IPS-18a (cell line): ENCODE results near the gene SDK1.

ENCODE experiments used
- H3K27ac ChIP-seq: one replicate; pipeline ENCODE4 v1.5.1; 2013; ENCODE audit warnings: low read length
- H3K27me3 ChIP-seq: one replicate; pipeline ENCODE4 v1.6.1; 2013; ENCODE audit warnings: mild to moderate bottlenecking, low read length; ENCODE audit not compliant: control insufficient read depth, insufficient read depth
- H3K36me3 ChIP-seq: one replicate; pipeline ENCODE4 v1.6.1; 2013; ENCODE audit warnings: low read depth, low read length; ENCODE audit not compliant: control insufficient read depth
- H3K4me1 ChIP-seq: one replicate; pipeline ENCODE4 v1.6.1; 2013; ENCODE audit warnings: low read depth, low read length; ENCODE audit not compliant: control insufficient read depth
- H3K4me3 ChIP-seq: one replicate; pipeline ENCODE4 v1.5.1; 2013; ENCODE audit warnings: low read length
- H3K9ac ChIP-seq: one replicate; pipeline ENCODE4 v1.6.1; 2013; ENCODE audit warnings: mild to moderate bottlenecking, low read length, moderate library complexity
- H3K9me3 ChIP-seq: one replicate; pipeline ENCODE4 v1.6.1; 2013; ENCODE audit warnings: low read depth, low read length; ENCODE audit not compliant: control insufficient read depth

SDK1 gene

DNA sequence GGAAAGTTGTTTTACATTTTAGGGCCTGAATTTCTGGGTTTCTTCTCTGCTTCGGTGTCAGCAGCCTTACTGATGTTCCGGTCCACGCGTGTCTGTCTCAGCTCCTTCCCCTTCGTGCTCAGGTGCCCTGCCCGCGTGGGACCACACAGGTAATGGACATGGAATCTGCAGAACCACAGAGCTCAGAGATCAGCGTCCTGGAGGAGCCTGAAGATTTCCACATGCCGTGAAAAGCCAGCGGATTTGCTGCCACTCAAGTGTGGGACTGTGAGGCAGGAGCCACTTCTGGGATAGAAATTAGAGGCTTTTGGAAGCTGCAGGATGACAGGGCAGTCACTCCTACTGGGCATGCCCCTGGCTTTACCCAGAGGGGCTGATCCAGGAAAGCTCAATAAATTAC lies 714.9 kb downstream of the SDK1 start:
- Histone ChIP-seq H3K9ac (no peak overlapping the region), H3K27ac (no peak overlapping the region), H3K4me1 (peaks cover 19% of the 10 kb centered on the region), H3K27me3 (no peaks in the 10 kb centered on the region), H3K4me3 (no peak overlapping the region), H3K9me3 (no peaks in the 10 kb centered on the region), H3K36me3 (no peaks in the 10 kb centered on the region)

DNA sequence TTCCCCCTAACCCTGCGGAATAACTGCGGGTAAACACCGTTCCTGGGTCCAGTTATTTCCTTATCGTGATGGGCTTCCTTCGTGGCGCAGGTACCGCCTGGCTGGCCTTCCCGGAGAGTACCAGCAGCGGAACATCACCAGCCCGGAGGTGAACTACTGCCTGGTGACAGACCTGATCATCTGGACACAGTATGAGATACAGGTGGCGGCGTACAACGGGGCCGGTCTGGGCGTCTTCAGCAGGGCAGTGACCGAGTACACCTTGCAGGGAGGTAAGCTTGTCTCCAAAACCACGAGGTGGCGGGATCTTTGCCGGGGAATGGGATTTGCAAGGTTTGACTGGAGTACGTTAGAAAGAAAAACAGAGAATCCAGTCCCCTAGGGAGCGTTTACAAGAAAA lies 716.0 kb downstream of the SDK1 start:
- H3K36me3 ChIP-seq: no peaks in the 10 kb centered on the region
- H3K4me3 ChIP-seq: no peak overlapping the region
- H3K9me3 ChIP-seq: no peaks in the 10 kb centered on the region
- peaks cover 11% of the 10 kb centered on the region for H3K4me1 ChIP-seq
- H3K27ac ChIP-seq: no peak overlapping the region
- no peak overlapping the region for H3K9ac ChIP-seq
- H3K27me3 ChIP-seq: no peaks in the 10 kb centered on the region

DNA sequence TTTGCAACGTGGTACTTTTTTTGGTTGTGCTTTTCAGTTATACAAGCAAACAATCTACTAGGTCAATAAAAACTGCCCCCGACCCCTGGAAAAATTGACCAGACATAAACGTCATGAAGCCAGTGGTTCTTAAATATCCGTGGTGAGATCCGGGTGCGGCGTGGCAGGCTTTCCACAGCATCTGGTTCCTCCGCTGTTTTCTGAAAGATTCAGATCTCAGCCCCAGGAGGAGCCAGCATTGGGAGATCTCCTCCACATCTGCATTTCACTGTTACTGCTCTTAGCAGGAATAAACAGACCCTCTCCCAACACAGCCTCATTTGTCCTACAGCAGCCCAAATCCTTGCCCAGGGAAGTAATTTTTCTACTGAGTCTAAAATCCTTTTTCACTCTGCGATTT lies 716.7 kb downstream of the SDK1 start:
- Histone ChIP-seq H3K27me3 (no peaks in the 10 kb centered on the region), H3K27ac (no peak overlapping the region), H3K9me3 (no peaks in the 10 kb centered on the region), H3K4me1 (peaks cover 10% of the 10 kb centered on the region), H3K4me3 (no peak overlapping the region), H3K9ac (no peak overlapping the region), H3K36me3 (no peaks in the 10 kb centered on the region)

DNA sequence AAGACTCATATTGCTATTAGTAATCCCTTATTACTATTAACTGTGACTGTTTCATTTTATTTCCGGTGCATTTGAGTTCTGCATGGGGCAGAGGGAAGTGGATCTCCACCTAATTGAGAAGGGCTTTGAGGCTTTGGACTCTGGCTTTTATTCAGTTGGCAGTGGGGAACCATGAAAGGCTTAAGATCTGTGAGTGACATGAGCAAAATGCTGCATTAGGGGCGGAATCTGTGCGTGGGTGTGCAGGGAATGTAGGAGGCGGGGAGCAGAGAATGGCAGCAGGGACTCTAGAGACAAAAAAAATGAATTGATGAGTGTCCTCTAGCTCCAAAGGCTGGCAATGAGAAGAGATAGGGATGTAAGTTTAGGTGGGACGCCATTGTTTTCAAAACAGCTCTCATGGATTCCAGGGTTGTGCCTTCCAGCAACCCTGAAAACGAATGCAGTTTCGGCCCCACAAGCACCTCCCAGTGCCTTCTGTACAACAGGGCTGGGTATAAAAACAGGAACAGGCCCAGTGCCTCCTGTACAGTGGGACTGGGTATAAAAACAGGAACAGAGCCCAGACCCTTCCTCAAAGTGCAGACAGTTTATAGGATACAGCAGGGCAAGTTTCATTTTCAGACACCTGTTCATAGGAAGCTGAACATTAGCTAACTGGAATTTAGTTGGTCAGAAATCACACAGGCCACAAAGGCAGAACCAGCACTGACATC lies 717.7 kb downstream of the SDK1 start:
- Histone ChIP-seq H3K9ac (no peak overlapping the region), H3K4me3 (no peak overlapping the region), H3K4me1 (peaks cover 4% of the 10 kb centered on the region), H3K36me3 (no peaks in the 10 kb centered on the region), H3K27me3 (no peaks in the 10 kb centered on the region), H3K27ac (no peak overlapping the region), H3K9me3 (no peaks in the 10 kb centered on the region)

DNA sequence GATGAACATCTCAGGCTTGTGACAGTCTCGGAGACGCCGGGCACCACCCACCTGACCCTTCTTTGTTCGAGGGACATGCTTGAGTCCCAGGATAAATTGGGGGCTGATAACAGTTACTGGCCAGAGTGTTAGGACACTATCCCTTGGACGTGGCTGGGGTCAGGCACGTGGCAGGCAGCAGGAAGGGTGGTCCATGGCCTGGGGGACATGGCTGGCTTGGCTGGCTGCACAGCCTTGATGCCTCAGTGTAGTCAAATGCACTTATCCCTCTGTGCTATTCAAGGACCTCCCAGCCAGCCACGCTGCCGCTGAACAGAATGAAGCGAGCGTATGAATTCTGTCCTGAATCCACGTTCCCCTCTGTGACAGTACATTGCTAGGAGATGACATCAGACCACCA lies 719.0 kb downstream of the SDK1 start:
- no peaks in the 10 kb centered on the region for H3K36me3 ChIP-seq
- no peak overlapping the region for H3K27ac ChIP-seq
- H3K9ac ChIP-seq: no peak overlapping the region
- no peaks in the 10 kb centered on the region for H3K27me3 ChIP-seq
- no peaks in the 10 kb centered on the region for H3K9me3 ChIP-seq
- no peak overlapping the region for H3K4me3 ChIP-seq
- no peaks in the 10 kb centered on the region for H3K4me1 ChIP-seq

DNA sequence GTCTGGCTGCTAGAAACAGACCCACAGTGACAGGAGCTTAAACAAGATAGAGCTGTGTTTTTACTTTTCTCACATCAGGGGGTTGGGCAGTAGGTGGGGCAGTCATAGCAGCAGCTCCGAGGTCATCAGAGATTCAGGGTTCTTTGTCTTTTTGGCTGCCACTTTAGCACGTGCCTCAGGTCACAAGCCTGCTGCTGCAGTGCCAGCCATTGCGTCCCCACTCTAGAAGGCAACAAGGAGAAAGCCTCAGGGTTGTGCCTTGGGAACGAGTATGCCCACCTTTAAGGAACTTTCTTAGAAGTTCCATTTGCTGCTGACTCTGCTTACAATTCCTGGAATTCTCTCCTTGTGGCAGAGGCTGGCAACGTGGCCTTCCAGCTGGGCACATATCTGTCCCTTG lies 720.4 kb downstream of the SDK1 start:
- Histone ChIP-seq H3K27me3 (no peaks in the 10 kb centered on the region), H3K4me3 (no peak overlapping the region), H3K36me3 (no peaks in the 10 kb centered on the region), H3K9ac (no peak overlapping the region), H3K4me1 (no peaks in the 10 kb centered on the region), H3K9me3 (no peaks in the 10 kb centered on the region), H3K27ac (no peak overlapping the region)

DNA sequence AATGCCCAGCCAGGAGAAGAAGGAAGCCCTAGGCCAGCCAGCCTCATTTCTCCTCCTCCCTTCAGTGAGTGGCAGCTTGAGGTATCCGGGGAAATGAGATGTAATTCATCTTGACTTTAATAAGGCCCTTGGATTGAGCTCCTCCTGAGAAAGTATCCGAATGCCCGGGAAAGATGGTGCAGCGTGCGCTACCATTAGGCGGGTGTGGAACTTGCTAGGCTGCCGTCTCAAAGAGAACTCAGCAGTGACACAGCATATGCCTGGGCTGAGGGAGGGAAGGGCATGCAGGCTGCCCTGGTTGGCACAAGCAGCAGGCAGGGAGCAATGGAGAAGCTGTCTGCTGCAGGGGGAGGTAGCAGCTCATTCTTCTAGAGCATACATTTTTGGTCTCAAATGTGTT lies 721.2 kb downstream of the SDK1 start:
- no peaks in the 10 kb centered on the region for H3K4me1 ChIP-seq
- no peak overlapping the region for H3K27ac ChIP-seq
- H3K27me3 ChIP-seq: no peaks in the 10 kb centered on the region

DNA sequence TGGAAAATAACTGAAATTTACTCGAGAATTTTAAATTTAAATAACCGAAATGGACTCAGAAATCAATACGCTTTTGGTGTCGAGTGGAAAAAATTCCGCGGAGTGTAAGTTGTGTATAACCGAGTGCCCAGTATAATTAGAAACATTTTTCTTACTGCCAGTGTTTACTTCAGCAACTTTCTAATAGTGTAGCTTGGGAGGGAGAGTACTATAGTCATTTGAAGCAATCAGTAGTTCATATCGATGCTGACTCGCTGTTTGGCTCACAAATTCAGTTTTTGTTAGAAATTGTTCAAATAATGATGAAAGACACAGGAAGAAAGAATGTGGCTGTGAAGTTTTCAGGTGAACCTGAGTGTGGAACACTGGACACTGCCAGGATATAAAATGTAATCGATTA lies 722.5 kb downstream of the SDK1 start:
- Histone ChIP-seq H3K4me1 (no peaks in the 10 kb centered on the region), H3K27me3 (no peaks in the 10 kb centered on the region), H3K36me3 (no peaks in the 10 kb centered on the region), H3K9me3 (no peaks in the 10 kb centered on the region), H3K9ac (no peak overlapping the region), H3K27ac (no peak overlapping the region), H3K4me3 (no peak overlapping the region)

More for the DNA sequence above, 721.2 kb downstream of the SDK1 start:
- Histone ChIP-seq H3K4me3 (no peak overlapping the region), H3K9me3 (no peaks in the 10 kb centered on the region), H3K36me3 (no peaks in the 10 kb centered on the region), H3K9ac (no peak overlapping the region)

DNA sequence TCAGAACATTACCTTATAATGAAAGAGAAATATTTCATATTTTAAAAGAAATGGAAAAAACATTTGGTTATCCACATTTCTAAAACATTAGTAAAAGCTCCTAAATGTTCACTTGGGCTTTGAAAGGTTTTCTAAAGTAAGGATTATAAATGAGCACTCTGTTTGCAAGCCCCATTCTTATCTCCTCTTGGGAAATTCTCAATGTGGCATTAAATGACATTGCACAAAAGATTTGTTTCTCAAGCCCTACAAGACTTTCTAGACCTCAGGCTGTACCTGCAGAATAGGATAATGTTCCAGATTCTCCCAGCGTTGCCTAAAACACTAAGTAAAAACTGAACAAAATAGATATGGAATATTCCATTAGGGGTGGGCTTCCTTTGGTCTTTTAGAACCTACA lies 723.1 kb downstream of the SDK1 start:
- H3K27me3 ChIP-seq: no peaks in the 10 kb centered on the region
- H3K27ac ChIP-seq: no peak overlapping the region
- H3K4me3 ChIP-seq: no peak overlapping the region

DNA sequence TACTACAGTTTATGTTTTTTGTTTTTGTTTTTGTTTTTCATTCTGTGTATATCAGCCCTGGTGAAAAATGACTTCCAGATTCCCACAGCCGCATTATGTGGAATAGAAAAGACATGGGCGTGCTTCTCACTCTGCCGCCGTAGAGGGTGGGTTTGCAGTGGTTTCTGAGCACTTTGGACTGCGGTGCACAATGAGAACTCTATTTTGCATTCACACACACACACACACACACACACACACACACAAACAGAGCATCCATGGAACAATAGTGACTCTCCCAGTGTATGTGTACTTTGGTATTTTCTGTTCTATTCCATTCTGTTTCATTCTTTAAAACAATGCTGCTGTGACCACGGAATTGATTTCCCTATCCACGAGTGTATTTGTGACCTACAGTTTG lies 723.8 kb downstream of the SDK1 start:
- Histone ChIP-seq H3K36me3 (no peaks in the 10 kb centered on the region), H3K4me1 (no peaks in the 10 kb centered on the region), H3K27ac (no peak overlapping the region), H3K9ac (no peak overlapping the region), H3K9me3 (no peaks in the 10 kb centered on the region), H3K4me3 (no peak overlapping the region), H3K27me3 (no peaks in the 10 kb centered on the region)

More for the DNA sequence above, 723.1 kb downstream of the SDK1 start:
- Histone ChIP-seq H3K36me3 (no peaks in the 10 kb centered on the region), H3K4me1 (no peaks in the 10 kb centered on the region), H3K9ac (no peak overlapping the region), H3K9me3 (no peaks in the 10 kb centered on the region)

DNA sequence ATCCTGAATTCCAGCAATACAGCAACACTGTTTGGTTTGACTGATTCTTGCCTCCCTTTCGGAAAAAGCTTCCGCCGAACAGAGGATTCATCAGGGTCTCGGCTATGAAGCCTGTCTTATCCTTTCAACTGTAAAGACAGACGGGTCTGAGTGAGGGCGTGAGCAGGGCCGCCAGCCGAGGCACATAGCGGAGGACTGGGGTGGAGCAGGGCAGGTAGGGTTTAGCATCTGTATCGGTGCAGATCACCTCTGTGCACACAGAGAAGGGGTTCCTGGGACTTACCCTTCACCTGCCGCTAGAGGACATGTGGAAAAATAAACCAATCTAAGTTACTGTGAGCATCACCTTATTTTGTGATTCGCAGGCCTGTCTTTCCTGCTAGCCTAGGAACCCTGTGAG lies 724.2 kb downstream of the SDK1 start:
- no peak overlapping the region for H3K9ac ChIP-seq
- no peak overlapping the region for H3K27ac ChIP-seq
- no peaks in the 10 kb centered on the region for H3K4me1 ChIP-seq
- H3K9me3 ChIP-seq: no peaks in the 10 kb centered on the region
- no peak overlapping the region for H3K4me3 ChIP-seq
- no peaks in the 10 kb centered on the region for H3K27me3 ChIP-seq
- no peaks in the 10 kb centered on the region for H3K36me3 ChIP-seq
